Thoracic aorta (tissue), 2 donors: Measurements from ENCODE around the gene PTPRM. TPM values are rescaled to one million over a fixed set of nuclear protein-coding genes. Genes with fewer than 3 reads are reported as not detected.

Experiments used
- ATAC-seq: fragments of 150-250 bp; one replicate; pipeline ENCODE4 v1.8.0; 2017; ENCODE audit warnings: low read depth; ENCODE audit not compliant: insufficient number of reproducible peaks, low FRiP score
- DNase-seq: peaks from one replicate; pipeline ENCODE4 v3.0.0-alpha.2; 2020; ENCODE audit warnings: low spot score
- H3K27ac ChIP-seq, 2 donors: fragments of 200-600 bp; sonication (generic); 1 replicate in 1 of 2; 2 replicates in 1 of 2; pipeline ENCODE4 v1.5.1; 2016; ENCODE audit warnings: mild to moderate bottlenecking in 2 of 2, moderate library complexity in 2 of 2
- H3K27me3 ChIP-seq: fragments of 200-600 bp; sonication (generic); replicated peaks from 2 replicates; pipeline ENCODE4 v1.6.0; 2016; ENCODE audit warnings: mild to moderate bottlenecking; ENCODE audit not compliant: insufficient read depth
- H3K36me3 ChIP-seq: fragments of 200-600 bp; sonication (generic); one replicate; pipeline ENCODE4 v1.5.1; 2016
- H3K4me1 ChIP-seq, 2 donors: fragments of 200-600 bp; sonication (generic); 1 replicate in 1 of 2; 2 replicates in 1 of 2; pipeline versions ENCODE4 v1.5.1 to v1.6.0; 2016; ENCODE audit warnings: low read depth in 2 of 2, mild to moderate bottlenecking in 1 of 2; ENCODE audit not compliant: control insufficient read depth in 1 of 2
- H3K4me3 ChIP-seq: fragments of 200-600 bp; sonication (generic); 2 replicates; pipeline ENCODE4 v1.5.1; 2016; ENCODE audit warnings: mild to moderate bottlenecking
- H3K9me3 ChIP-seq: fragments of 200-600 bp; sonication (generic); 2 replicates; pipeline ENCODE4 v1.5.1; 2016
- total RNA-seq, 2 donors: library from RNA; depleted of rRNA; stranded (reverse); fragments of >200 nt; gene quantifications; one replicate each; pipeline versions ENCODE4 v1.1.0 to v1.2.3, GENCODE V29; 2016
- TF ChIP-seq, protein P1 (sequence below): fragments of 200-600 bp; sonication (generic); IDR thresholded peaks from one replicate; pipeline ENCODE4 v1.5.1; 2019; ENCODE audit warnings: antibody characterized with exemption

The PTPRM gene
- total RNA-seq, 2 donors from 2014 or later, result 90.3 to 102 TPM

- Histone ChIP-seq H3K27me3 (no peaks in the 10 kb centered on the region), H3K4me1 (no peaks in the 10 kb centered on the region), H3K36me3 (no peaks in the 10 kb centered on the region), H3K9me3 (no peaks in the 10 kb centered on the region), H3K4me3 (no peak overlapping the region), H3K27ac (no peak overlapping the region)
- no peak for DNase-seq
- TF ChIP-seq, protein P1, sequence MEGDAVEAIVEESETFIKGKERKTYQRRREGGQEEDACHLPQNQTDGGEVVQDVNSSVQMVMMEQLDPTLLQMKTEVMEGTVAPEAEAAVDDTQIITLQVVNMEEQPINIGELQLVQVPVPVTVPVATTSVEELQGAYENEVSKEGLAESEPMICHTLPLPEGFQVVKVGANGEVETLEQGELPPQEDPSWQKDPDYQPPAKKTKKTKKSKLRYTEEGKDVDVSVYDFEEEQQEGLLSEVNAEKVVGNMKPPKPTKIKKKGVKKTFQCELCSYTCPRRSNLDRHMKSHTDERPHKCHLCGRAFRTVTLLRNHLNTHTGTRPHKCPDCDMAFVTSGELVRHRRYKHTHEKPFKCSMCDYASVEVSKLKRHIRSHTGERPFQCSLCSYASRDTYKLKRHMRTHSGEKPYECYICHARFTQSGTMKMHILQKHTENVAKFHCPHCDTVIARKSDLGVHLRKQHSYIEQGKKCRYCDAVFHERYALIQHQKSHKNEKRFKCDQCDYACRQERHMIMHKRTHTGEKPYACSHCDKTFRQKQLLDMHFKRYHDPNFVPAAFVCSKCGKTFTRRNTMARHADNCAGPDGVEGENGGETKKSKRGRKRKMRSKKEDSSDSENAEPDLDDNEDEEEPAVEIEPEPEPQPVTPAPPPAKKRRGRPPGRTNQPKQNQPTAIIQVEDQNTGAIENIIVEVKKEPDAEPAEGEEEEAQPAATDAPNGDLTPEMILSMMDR, result no peak
- ATAC-seq, result no peak
Observed at GRCh38 chr18:7544686-7545085, 22.4 kb upstream of the PTPRM start.

DNA sequence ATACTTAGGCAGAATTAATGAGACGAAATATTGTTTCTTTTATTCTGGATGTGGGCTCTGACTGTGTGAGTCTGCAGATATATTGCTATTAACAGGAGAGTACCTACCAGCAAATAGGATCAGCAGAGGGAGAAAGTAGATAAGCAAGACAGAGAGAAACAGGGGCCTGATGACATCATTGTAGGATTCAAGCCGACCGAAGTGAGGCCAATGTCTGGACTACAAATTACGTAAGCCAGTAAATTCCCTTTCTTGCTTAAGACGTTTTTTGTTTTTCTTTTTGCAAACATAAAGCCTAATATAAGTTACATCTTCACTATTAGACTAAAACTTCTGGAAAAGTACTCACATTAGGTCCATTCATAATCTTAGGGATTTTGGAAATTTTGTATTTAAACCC lies 21.4 kb upstream of the PTPRM start:
- Histone ChIP-seq H3K4me1 (no peaks in the 10 kb centered on the region), H3K36me3 (no peaks in the 10 kb centered on the region), H3K9me3 (no peaks in the 10 kb centered on the region), H3K27ac (no peak overlapping the region), H3K27me3 (no peaks in the 10 kb centered on the region), H3K4me3 (no peak overlapping the region)
- TF ChIP-seq, protein P1, result no peak
- ATAC-seq (no peak), DNase-seq (no peak)

GRCh38 chr18:7548221-7548620 lies 18.9 kb upstream of the PTPRM start:
- TF ChIP-seq, protein P1, result no peak
- H3K27ac ChIP-seq, result no peak overlapping the region
- no peak overlapping the region for H3K4me3 ChIP-seq
- H3K36me3 ChIP-seq, result no peaks in the 10 kb centered on the region
- no peak for ATAC-seq
- no peaks in the 10 kb centered on the region for H3K4me1 ChIP-seq
- DNase-seq, result no peak
- no peaks in the 10 kb centered on the region for H3K27me3 ChIP-seq
- no peaks in the 10 kb centered on the region for H3K9me3 ChIP-seq

- no peaks in the 10 kb centered on the region for H3K27me3 ChIP-seq
- no peaks in the 10 kb centered on the region for H3K4me1 ChIP-seq
- no peaks in the 10 kb centered on the region for H3K9me3 ChIP-seq
- TF ChIP-seq, protein P1, result no peak
- no peaks in the 10 kb centered on the region for H3K36me3 ChIP-seq
- H3K4me3 ChIP-seq, result no peak overlapping the region
- no peak overlapping the region for H3K27ac ChIP-seq
- ATAC-seq (no peak), DNase-seq (no peak)
Observed at GRCh38 chr18:7548721-7549120, 18.4 kb upstream of the PTPRM start.

- no peak overlapping the region for H3K27ac ChIP-seq
- H3K27me3 ChIP-seq, result no peaks in the 10 kb centered on the region
- ATAC-seq, result no peak
- no peak for DNase-seq
- H3K4me3 ChIP-seq, result no peak overlapping the region
- no peaks in the 10 kb centered on the region for H3K36me3 ChIP-seq
- H3K4me1 ChIP-seq, result no peaks in the 10 kb centered on the region
- TF ChIP-seq, protein P1, result no peak
- H3K9me3 ChIP-seq, result no peaks in the 10 kb centered on the region
Observed at GRCh38 chr18:7557973-7558372, 9.1 kb upstream of the PTPRM start.
